UCSD-AML1 (cell line): Measurements from ENCODE around the gene KRT17.

ENCODE experiments used
- DNase-seq: peaks from one replicate; lab custom pipeline; 2025; ENCODE audit not compliant: unreplicated experiment; lab: John Stamatoyannopoulos, UW

The KRT17 gene

DNA sequence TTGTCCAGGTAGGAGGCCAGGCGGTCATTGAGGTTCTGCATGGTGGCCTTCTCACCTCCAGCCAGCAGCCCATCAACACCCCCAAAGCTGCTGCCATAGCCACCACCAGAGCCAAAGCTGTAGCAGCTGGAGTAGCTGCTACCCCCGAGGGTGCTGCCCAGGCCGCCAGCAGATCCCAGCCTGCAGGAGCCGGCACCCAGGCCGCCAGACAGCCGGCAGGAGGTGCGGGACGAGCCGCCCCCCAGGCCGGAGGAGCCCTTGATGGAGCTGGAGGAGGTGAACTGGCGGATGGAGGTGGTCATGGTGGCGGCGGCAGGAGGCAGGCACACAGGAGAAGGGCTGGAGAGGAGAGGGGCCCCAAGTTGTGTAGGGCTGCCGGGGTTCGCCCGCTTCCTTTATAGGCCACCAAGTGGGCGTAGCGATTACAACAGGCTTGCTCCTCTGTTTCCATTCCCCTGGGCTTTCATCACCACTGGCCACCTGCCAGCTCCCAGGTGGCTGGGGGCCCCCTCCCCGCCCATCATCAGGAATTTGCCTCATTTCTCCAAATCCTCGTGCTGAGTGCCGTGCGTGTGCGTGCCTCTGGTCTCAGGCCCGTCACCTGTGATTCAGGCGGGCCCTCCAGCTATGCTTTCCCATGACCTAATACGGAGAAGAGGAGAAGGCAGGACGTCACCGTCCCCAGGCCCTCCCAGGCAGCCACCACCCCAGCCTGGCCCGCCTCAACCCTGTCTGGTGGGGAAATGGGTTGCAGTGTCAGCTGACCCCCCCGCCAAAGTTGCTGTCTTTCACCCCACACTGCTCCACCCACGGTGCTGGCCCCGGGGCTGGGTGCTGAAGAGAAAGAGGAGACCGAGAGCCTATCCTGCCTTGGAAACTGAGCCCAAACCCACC lies at the start of gene KRT17:
Gene KRT17 (minus strand): TSS at position 368 of the 894 bp plus-strand sequence. CDS start 66 bp downstream, at position 302.
- DNase-seq = no peak

DNA sequence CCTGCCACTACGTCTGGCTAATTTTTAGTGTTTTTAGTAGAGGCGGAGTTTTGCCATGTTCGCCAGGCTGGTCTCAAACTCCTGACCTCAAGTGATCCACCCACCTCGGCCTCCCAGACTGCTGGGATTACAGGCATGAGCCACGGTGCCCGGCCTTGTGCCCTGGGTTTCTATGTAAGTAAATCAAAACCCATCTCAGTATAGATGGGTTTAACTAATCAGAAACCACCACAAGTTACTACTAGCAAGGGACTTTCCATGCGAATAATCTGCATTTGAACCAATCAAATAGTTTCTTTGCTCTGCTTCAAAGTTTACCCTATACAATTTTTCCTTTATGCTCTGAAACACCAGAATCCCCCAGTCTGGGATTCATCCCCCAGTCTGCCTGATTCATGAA lies 47.8 kb upstream of the KRT17 start:
- DNase-seq = no peak

DNA sequence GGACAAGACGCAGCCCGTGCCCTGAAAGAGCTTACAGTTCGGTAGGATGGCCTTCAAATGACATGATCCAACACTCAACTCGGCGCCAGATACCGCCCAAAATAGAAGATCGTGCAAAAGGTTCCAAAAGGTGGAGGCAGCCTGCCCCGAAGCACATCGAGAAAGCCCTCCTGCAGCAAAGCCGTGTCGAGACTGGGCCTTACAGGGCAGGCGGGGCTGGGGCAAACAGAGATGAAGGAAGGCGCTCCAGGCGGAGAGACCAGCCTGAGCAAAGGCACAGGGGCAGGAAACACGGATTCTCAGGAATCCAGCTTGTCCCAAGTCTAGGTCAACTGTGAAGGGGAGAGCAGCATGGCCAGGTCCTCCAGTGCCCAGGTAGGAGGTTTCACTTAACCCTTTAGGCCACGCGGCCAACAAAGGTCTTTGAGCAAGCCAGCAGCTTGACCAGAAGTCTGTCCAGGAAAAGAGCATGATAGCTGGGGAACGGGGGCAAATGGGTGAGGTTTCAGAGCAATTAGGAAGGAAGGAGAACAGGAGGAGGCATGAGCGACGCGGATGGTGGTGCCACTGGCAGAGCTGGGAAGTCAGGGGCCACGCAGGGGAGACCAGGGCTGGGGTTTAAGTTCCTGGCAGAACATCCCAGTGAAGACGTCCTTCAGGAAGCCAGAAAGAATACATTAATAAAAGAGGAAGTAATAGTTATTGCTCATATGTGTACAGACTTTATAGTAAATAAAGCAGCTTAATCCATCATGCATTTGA lies 43.1 kb upstream of the KRT17 start:
- peak; percentile 59 for DNase-seq

DNA sequence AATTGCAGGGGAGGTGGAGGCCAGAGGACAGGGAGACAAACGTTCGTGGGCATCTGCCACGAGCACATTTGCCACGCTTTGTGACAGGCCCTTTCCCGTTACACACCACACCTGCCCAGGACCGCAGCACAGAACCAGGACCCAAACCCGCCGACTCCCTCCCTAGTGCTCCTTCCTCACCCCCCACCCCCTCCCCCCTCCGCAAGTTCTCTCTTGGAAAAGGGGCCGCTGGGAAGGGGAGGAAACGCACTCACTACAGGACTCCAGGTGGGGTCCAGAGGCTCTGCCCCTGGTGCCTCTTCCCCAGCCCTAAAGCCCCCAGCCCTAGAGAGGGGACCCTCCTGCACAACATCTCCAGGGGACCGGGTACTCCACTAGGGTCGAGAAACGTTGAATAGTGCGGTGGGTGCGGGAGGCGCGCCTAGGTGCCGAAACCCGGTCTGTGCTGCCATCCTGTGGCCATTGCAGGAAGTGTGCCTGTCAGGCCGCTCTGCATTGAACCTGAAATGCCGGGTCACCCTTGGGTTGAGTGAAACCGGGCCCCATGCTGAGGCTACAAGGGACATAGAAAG lies 42.4 kb upstream of the KRT17 start:
- DNase-seq = peak; percentile 86

DNA sequence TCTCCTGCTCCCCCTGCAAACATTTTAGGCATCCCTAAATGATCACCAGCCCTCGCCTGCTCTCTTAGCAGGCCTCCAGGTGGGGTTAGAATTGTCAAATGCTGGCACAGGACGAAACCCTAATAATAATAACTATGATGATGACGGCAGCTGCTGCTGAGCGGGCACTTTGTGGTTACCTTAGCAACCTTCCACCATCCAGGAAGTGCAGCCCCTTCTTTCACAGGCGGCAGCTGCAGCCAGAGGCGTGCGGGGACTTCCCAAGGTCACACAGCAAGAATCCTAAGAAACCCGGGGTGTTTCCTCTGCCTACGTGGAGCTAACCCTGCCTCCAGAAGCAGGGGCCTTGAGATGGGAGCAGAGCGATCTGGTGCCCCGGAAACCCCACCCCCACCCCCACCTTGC lies 41.9 kb upstream of the KRT17 start:
- DNase-seq = peak; percentile 67

DNA sequence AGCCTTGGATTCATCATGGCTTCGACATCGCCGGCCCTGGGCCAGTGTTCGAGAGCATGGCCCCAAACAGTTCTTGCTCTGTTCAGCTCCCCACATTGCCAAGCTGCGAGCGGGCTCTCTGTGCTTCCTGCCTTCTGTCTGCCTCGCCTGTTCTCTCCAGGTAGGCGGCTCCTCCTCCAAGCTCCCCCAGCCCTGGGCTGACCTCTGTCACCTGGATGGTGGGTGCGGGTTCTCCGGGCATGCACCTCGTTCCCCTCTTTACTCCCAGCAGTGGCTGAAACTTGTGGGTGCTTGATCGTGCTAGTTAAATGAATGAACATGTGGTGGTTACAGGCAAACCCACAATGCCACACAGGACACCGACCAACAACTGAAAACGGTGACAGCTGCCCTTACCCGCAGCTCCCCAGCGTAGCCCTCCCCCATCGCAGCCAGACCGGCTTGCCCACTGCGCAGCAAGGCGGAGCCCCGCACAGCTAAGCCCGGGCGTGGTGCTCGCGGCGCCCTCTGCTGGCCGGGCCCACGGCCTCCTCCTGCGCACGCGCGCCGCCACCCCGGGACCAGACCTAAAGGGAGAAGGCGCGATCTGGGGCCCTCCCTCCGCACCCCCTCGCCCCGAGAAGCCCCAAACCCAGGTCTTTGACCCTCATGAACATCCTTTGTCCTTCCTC lies 41.3 kb upstream of the KRT17 start:
- peak; percentile 89 for DNase-seq

DNA sequence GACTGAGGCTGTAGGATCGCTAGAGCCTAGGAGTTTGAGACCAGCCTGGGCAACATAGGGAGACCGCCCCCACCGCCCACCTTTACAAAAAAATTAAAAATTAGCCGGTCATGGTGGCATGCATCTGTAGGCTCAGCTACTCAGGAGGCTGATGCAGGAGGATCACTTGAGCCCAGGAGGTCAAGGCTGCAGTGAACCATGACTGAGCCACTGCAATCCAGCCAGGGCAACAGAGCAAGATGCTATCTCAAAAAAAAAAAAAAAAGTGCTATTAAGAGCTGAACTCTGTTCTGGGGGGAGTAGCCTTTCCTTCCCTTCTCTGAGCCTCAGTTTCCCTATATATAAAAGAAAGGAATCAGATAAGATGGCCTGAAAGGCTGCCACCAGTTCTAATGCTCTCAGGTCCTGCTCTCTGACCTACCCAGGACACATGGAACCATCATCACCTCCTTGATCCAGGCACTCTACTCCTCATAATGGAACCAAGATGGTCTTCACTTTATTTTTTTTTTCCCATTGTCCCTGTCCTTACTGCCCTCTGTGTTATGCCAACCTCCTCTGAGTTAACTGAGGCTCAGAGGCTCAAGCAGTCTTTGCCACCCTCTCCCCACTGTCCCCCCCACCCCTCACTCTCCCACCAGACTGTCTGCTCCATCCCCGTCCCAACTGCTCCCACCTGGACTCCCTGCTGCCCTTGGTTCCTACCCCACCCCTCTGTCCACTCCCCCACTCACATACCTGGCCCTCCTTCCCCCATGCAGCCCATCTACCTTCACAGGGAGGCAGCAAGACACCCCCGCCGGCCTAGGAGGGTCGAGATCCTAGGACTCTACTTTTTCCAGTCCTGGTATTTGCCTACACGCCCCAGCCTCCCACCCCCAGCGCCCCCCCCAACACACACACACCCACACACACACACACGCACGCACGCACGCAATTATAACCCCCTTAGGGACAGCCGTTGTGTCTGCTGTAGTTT lies 40.5 kb upstream of the KRT17 start:
- no peak for DNase-seq

DNA sequence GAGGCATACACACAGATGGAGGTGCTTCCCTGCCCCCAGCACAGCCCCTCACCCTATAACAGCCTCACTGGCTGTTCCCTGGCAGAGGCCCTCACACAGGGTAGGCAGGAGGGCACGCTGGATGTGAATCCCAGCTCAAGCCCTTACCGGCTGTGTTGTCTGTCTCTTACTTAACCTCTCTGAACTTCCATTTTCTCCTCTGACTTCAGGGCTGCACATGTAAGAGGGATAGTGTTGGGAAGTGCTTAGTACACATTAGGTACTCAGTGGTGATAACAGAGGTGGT lies 39.7 kb upstream of the KRT17 start:
- DNase-seq = no peak

DNA sequence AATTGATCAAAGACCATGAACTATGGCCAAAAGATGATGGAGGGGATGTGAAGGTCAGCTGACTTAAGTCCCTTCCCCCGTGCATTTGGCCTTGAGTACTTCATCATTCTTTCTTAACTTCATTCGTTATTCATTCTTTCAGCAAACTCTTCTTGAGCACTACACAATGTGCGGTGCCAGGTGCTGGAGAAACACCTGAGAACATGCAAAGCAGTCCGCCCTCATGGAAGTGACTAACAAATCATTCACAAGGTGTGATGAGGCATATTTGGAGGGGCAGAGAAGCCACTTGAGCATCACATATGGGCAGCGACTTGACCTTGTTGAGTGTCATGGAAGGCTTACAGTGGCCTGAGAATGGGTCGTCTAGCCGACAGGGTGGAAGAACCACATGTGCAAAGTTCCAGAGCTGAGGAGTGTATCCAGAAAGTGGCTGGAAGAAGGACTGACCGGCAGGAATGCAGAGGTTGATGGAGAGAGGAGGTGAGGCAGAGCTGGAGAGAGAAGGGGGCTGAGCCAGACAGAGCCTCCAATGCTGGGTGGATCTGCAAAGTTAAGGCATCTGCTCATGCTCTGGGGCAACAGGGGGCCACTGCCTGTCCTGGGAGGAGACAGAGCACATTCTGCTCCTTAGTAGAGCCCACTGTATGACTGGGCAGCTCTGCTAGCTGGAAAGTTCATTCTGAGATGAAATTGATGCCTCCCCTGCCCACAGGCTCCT lies 39.2 kb upstream of the KRT17 start:
- DNase-seq = no peak

DNA sequence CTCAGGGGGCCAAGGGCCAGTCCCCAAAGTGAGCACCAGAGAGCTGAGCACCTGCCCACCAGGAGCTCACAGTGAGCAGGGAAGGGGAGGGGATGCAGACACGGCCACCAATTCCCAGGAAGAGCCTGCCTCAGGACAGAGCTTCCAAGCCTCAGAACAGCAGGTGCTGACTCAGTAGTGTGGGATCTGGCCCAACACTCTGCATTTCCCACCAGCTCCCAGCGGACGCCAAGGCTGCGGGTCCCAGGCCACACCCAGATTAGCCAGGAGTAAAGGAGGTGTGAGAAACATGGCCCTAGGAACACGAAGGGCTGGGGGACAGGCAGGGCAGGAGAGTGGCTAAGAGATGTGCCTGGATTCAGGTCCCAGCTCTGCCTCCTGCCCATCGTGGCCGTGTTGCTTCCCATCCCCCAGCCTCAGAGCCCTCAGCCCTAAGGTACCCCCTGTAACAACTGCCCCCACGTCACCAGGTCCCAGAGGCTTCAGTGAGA lies 35.9 kb upstream of the KRT17 start:
- no peak for DNase-seq

DNA sequence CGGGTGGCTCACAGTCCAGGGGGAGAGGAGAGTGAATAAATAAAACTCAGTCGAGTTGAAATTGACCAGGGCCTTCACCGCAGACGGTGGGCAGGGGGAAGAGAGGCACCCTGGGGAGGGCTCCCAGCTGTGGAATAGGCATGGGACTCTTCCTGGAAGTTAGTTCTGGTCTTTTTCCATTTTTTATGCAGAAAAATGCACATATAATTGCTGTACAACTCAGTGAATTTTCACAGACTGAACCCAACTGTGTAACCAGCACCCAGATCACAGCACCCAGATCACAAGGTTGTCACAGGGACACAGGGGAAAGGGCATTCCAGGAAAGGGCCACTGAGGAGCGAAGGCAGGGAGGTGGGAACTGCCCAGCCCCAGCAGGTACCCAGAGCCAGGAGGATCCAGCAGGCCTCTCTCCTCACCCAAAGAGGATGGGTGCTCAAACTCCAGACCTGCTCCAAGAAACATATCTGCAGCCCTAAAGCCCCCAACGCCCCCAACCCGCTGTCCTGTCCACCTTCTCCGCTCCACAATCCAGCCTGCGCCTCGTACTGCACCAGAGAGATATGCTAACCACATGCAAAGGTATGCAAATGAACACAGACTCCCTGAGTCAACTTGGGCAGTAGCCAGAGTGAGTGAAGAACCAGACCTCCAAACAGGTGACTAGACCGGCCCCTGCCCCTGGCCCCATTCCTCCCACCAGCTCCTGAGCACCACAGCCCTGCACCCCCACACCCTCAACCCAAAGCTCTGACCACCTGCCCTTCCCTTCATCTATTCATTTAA lies 35.2 kb upstream of the KRT17 start:
- no peak for DNase-seq

DNA sequence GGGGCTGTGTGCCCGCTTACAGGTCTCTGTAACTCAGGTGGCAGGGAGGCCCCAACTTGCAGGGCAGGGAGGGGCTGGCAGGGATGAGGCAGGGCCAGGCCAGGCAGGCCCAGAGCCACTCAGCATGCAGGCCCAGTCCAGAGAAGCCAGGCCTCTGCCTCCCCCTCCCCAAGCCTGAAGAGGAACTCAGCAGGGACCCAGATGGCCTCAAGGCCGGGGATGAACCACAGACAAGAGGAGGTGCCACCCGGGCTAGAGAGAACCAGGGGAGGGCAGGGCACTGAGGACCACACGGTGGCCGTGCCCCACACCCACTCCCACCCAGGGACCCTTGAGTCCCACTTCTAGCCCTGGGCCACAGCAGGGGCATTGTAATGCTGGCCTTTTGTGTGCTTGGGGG lies 34.5 kb upstream of the KRT17 start:
- no peak for DNase-seq

DNA sequence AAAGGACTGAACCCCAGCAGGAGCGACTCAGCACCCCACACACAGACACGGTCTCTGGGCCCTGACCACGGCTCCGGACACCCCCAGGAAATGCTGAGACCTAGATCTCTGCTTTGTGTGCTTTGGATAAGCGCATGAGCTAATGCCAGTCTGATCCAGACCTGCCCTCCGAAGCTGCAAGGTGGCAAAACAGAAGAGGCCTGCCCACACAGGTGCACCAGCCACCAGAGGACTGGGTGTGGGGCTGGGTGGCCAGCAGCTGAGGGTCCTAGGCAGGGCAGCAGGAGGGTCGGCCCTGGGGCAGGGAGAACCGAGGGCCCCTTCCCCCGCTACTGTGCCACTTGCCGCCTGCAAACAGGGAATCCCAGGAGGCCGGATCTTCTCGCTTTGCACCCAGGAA lies 33.6 kb upstream of the KRT17 start:
- DNase-seq = no peak

DNA sequence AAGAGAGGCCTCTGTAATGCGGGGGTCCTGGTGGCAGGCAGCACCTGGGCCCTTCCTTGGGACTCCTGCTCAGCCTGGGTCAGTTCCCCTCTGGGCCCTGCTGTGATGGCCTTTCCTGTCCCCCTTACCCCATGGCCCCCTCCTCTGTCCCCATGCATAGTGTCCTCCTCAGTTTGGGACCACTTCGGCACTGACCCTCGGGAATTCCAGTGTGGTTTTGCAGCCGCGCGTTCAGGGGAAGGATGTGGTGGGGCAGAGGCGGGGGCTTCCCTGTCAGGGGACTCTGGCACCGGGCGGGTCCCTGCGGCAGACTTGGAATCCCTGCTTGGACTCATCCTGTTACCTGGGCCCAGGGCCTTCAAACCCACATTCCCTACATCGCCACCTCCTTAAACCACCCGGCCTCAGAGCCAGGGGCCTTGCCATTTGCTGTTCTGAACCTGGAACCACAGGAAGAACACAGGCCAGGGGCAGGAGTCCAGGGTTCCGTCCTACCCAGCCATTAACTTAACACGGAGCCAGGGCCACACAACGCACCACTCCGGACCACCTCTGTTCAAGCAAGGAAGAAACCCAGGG lies 32.9 kb upstream of the KRT17 start:
- DNase-seq = no peak

DNA sequence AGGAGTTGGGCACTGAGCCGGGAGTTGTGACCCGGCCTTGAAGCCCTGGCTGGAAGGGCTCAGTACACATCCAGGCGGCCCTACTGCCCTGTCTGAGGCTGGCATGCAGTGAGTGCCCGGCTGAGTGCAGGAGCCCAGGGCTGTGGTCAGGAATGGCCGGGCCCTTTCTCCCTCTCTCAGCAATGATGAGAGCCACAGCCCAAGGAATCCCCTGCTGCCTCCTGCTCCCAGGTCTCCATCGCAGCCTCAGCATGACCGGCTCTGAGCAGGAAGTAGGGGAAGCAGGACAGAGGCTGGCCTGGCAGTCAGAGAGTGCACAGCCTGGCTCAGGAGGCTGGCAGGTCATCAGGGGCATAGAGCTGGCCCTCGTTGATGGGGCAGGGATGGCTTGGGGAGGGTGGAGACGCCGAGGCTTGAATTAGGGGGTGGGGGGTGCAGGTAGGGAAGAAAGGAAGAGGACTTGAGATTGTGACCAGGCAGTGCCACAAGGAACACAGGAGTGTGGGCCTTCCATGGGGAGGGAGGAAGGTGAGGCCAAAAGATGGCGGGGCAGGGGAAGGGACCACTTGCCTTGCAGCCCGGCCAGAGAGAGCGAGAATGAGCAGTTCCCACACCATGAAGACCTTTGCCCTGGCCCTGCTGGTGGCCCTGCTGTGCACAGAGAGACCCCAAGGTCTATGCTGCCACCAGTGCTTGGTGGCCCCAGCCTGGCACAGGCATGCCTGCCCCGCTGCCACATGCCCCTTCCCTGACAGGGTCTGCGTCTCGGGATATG lies 32.1 kb upstream of the KRT17 start:
- DNase-seq = no peak

DNA sequence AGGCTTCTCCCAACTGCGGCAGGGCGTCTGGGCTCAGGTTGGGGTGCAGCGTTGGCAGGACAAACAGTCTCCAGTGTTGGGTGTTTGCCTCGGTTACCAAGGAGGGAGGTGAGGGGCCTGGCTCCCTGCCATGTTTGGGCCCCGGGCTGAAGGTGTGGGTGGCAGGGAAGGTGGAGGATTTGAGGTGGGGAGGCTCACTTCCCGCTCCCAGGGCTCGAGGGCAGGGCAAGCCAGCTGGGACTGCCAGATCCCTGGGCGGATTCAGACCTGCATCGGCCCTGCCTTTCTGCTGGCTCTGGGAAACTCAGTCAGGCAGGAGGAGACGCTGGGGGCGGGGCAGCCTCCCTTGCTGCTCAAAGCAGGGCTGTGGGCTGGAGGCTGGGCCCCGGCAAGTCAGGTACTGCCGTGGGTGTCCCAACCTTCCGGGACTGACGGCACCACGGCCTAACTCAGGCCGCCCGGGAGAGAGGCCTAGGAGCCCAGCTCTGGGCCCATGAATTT lies 31.3 kb upstream of the KRT17 start:
- DNase-seq = no peak
